ENCODE measurements around the gene CLN5. TPM values are rescaled to one million over a fixed set of nuclear protein-coding genes. Genes with fewer than 3 reads are reported as not detected.

CLN5 gene
- total and polyA plus RNA-seq, 10 of the 15 experiments (the other 5 are each of a cell fraction or from before 2014, with no cell fraction given): 11.2 to 22.2 (median 13.1) TPM

- TF ChIP-seq PRDM15 (CRISPR knock-in tag; IDR thresholded peaks at IDR 0.05): no peak
- TF ChIP-seq YBX1 (IDR thresholded peaks at IDR 0.05): no peak
- no peak for TF ChIP-seq CEBPB (IDR thresholded peaks at IDR 0.05; ENCODE audit: borderline replicate concordance in 1 of 2, low read depth in 2 of 2, low read length in 2 of 2)
- TF ChIP-seq ZNF592 (IDR thresholded peaks at IDR 0.05): no peak
- TF ChIP-seq KLF5 (IDR thresholded peaks at IDR 0.05; ENCODE audit: partially characterized antibody): peak; percentile 76
- no peak for TF ChIP-seq ZNF384 (IDR thresholded peaks at IDR 0.05; ENCODE audit: borderline replicate concordance, low read depth, low read length)
- no peak for TF ChIP-seq ZSCAN29 (IDR thresholded peaks at IDR 0.05)
- TF ChIP-seq MYC (IDR thresholded peaks at IDR 0.05; ENCODE audit: insufficient read depth, insufficient read length, insufficient replicate concordance, low read length, severe bottlenecking): no peak
- TF ChIP-seq MTA2 (IDR thresholded peaks at IDR 0.05; ENCODE audit: low read depth): no peak
- peak; percentile 73 for TF ChIP-seq GABPA (IDR thresholded peaks at IDR 0.05; ENCODE audit: low read depth)
- TF ChIP-seq CBX5 (IDR thresholded peaks at IDR 0.05; ENCODE audit: low read depth): no peak
- TF ChIP-seq RBBP5 (conservative IDR thresholded peaks at IDR 0.05): no peak
- TF ChIP-seq, protein P1, sequence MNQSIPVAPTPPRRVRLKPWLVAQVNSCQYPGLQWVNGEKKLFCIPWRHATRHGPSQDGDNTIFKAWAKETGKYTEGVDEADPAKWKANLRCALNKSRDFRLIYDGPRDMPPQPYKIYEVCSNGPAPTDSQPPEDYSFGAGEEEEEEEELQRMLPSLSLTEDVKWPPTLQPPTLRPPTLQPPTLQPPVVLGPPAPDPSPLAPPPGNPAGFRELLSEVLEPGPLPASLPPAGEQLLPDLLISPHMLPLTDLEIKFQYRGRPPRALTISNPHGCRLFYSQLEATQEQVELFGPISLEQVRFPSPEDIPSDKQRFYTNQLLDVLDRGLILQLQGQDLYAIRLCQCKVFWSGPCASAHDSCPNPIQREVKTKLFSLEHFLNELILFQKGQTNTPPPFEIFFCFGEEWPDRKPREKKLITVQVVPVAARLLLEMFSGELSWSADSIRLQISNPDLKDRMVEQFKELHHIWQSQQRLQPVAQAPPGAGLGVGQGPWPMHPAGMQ (IDR thresholded peaks at IDR 0.05; ENCODE audit: borderline replicate concordance): no peak
- TF ChIP-seq HSF1 (IDR thresholded peaks at IDR 0.05; ENCODE audit: low read depth, low read length): no peak
- TF ChIP-seq IKZF2 (IDR thresholded peaks at IDR 0.05): no peak
- TF ChIP-seq FOS (IDR thresholded peaks at IDR 0.05; ENCODE audit: borderline replicate concordance, extremely low read depth, insufficient read length): no peak
These were observed at the start of gene CLN5 (continued) for GRCh38 chr13:76991796-76992547.
